ENCODE measurements around the gene CARMIL3.

The CARMIL3 gene

DNA sequence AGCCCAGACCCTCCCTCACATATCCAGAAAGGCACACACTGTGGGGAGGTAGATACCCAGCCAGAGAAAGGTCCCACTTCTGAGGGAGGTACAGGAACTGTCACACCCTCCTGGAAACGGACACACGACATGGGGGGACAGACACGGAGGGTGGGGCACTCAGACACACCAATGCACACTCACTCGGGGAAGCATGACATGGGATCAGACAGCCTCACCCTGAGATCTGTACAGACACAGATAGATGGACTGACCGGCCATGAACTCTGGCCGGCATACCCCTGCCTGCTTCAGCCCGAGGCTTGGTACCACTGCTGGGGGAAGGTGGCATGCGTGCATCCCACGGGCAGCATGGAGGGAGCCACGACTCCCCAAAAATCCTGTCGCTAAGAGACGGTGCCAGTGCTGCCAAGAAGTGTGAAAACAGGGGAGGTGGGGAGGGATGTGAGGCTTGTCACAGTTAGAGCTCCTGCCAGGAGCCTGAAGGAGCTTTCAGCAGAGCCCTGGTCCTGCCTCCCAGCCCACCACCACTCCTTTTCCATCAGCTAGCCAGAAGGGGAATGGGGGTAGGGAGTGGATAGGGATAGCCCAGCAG is 20.1 kb downstream of the CARMIL3 start:
- Histone ChIP-seq H3K36me3 (ENCODE audit: control insufficient read depth, insufficient read depth, low read length) (no peaks in the 10 kb centered on the region), H3K4me3 (ENCODE audit: low read depth, low read length) (no peak overlapping the region), H3K27ac (ENCODE audit: low read depth, low read length) (no peak overlapping the region), H3K9me3 (ENCODE audit: control insufficient read depth, insufficient read depth, low read length) (no peaks in the 10 kb centered on the region), H3K27me3 (ENCODE audit: control insufficient read depth, insufficient read depth, low read length) (no peaks in the 10 kb centered on the region), H3K9ac (ENCODE audit: low read depth, low read length) (no peak overlapping the region), H3K4me1 (ENCODE audit: control insufficient read depth, insufficient read depth, low read length) (no peaks in the 10 kb centered on the region)

DNA sequence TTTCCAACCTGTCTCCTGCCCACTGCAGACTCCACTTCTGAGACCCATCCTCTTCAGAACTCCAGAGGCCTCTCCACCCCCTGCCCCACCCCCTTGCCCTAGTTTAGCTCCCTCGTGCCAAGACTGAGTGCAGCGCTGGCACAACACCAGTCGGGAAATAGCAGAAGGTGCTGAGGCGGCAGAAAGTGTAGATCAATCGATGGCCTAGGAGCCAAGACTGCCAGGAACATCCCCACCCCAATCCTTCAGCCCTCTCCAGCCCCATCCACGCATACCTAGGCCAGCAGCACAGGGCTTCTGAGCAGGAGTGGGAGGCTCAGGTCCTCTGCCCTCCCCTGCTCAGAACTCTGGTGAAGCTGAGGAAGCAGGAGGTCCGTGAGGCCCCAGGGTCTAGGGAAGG is 20.6 kb downstream of the CARMIL3 start:
- no peak overlapping the region for H3K27ac ChIP-seq (ENCODE audit: low read depth, low read length)
- no peaks in the 10 kb centered on the region for H3K9me3 ChIP-seq (ENCODE audit: control insufficient read depth, insufficient read depth, low read length)
- H3K4me1 ChIP-seq (ENCODE audit: control insufficient read depth, insufficient read depth, low read length): no peaks in the 10 kb centered on the region
- no peaks in the 10 kb centered on the region for H3K36me3 ChIP-seq (ENCODE audit: control insufficient read depth, insufficient read depth, low read length)
- H3K4me3 ChIP-seq (ENCODE audit: low read depth, low read length): no peak overlapping the region
- no peaks in the 10 kb centered on the region for H3K27me3 ChIP-seq (ENCODE audit: control insufficient read depth, insufficient read depth, low read length)
- H3K9ac ChIP-seq (ENCODE audit: low read depth, low read length): no peak overlapping the region

DNA sequence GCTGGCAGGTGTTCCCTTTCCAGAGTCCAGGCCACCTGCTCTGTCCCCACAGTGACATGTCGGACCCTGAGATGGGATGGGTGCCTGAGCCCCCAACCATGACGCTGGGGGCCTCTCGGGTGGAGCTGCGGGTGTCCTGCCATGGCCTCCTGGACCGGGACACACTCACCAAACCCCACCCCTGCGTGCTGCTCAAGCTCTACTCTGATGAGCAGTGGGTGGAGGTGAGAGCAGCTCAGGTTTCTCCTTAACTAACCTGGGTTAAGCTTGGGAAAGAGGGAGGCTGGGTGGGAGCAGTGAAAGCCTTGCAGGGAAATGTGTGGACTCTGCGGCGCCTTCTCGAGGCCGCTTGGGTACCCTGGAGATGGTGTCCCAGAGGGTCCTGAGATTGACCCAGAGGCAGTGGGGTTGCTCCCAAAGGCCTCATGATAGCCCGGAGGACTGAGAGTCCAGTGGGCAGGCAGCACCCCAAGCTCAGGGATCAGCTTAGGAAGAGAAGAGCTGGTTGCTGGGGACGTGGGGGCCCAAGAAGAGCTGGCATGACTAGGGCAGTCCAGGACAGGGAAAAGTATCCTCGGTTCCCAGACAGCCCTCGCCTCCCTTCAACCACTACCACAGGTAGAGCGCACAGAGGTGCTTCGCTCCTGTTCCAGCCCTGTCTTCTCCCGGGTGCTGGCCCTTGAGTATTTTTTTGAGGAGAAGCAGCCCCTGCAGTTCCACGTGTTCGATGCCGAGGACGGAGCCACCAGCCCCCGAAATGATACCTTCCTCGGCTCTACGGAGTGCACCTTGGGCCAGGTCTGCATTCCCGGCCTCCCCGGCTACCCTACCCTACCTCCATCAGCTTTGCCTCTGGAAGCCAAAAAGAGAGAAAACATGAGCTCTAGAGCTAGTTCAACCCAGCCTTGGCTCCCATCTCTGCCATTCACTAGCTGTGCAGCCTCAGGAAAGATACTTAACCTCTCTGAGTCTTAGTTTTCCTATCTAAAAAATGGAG is 21.4 kb downstream of the CARMIL3 start:
- Histone ChIP-seq H3K9ac (ENCODE audit: low read depth, low read length) (no peak overlapping the region), H3K27me3 (ENCODE audit: control insufficient read depth, insufficient read depth, low read length) (no peaks in the 10 kb centered on the region), H3K9me3 (ENCODE audit: control insufficient read depth, insufficient read depth, low read length) (no peaks in the 10 kb centered on the region), H3K4me1 (ENCODE audit: control insufficient read depth, insufficient read depth, low read length) (no peaks in the 10 kb centered on the region), H3K36me3 (ENCODE audit: control insufficient read depth, insufficient read depth, low read length) (no peaks in the 10 kb centered on the region), H3K4me3 (ENCODE audit: low read depth, low read length) (no peak overlapping the region), H3K27ac (ENCODE audit: low read depth, low read length) (no peak overlapping the region)

DNA sequence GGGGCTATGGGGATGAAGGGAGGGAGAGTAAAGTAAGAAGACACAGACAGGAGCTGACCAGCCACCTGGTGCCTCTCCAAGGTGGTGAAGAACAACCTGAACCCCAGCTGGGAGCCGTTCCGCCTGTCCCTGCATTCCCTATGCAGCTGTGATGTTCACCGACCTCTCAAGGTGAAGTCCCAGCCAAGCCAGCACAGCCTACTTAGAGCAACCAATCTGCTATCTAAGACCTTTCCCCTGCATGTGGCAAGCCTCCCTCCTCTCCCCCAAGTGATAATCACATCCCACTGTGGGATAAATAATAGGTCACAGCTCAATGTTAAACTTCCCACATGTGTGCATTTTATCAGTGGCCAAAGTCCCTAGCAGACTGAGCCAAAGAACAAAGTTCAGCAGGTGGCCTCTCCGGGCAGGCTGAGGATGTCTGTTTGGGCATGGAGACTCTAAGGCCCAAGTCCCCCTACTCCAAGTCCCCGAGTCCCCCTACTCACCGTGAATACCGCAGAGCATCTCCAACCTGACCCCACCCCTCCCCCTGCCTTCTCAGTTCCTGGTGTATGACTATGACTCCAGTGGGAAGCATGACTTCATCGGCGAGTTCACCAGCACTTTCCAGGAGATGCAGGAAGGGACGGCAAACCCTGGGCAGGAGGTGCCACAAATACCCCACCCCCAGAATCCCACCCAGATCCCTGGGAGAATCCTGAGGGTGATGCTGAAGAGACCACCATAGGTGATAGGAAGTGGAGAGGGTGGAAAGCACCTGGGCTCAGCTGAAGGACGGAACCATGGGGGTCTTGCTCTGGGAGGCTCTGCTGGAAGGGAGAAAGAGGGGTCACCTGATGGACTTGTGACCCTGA is 23.0 kb downstream of the CARMIL3 start:
- H3K4me1 ChIP-seq (ENCODE audit: control insufficient read depth, insufficient read depth, low read length): peaks cover 7% of the 10 kb centered on the region
- H3K9ac ChIP-seq (ENCODE audit: low read depth, low read length): no peak overlapping the region
- H3K36me3 ChIP-seq (ENCODE audit: control insufficient read depth, insufficient read depth, low read length): no peaks in the 10 kb centered on the region
- no peaks in the 10 kb centered on the region for H3K9me3 ChIP-seq (ENCODE audit: control insufficient read depth, insufficient read depth, low read length)
- no peak overlapping the region for H3K27ac ChIP-seq (ENCODE audit: low read depth, low read length)
- H3K27me3 ChIP-seq (ENCODE audit: control insufficient read depth, insufficient read depth, low read length): no peaks in the 10 kb centered on the region
- H3K4me3 ChIP-seq (ENCODE audit: low read depth, low read length): no peak overlapping the region

DNA sequence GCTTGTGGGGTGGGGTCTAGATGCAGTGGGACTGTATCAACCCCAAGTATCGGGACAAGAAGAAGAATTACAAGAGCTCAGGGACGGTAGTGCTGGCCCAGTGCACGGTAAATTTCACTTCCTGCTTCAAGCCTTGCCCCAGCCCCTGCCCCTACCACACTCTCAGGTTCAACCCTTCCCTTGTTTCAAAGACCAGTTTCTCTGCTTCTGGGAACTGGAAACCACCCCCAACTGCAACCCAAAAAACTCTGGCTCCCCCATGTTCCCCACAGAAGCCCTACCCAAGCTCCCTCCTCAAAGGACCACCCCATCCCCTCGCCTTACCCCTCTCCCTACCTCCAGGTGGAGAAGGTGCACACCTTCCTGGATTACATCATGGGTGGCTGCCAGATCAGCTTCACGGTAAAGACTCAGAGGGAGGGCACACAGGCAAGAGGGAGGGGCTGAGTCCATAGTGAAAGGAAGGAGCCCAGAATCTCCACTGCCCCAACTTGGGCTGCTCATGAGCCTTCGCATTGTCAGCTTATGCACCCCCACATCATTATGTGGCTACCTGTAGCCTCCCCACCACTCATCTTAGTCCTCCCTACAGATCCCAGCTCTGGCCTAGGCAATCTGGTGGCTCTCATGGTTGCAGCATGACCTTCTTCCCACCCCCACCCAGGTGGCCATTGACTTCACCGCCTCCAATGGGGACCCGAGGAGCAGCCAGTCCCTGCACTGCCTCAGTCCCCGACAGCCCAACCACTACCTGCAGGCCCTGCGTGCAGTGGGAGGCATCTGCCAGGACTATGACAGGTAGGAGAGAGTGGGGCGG is 23.9 kb downstream of the CARMIL3 start:
- Histone ChIP-seq H3K27me3 (ENCODE audit: control insufficient read depth, insufficient read depth, low read length) (no peaks in the 10 kb centered on the region), H3K36me3 (ENCODE audit: control insufficient read depth, insufficient read depth, low read length) (no peaks in the 10 kb centered on the region), H3K4me3 (ENCODE audit: low read depth, low read length) (no peak overlapping the region)

DNA sequence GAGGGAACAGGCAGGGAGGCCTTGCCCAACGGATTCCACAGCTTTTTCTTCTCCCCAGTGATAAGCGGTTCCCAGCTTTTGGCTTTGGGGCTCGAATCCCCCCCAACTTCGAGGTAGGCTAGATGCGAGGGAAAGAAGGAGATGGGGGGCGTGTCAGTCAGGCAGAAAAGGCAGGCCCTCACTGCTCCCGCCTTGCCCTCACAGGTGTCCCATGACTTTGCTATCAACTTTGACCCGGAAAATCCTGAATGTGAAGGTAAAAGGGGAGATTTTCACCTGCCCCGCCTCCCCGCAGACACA is 24.4 kb downstream of the CARMIL3 start:
- Histone ChIP-seq H3K9me3 (ENCODE audit: control insufficient read depth, insufficient read depth, low read length) (no peaks in the 10 kb centered on the region), H3K27me3 (ENCODE audit: control insufficient read depth, insufficient read depth, low read length) (no peaks in the 10 kb centered on the region), H3K4me1 (ENCODE audit: control insufficient read depth, insufficient read depth, low read length) (peaks cover 18% of the 10 kb centered on the region), H3K9ac (ENCODE audit: low read depth, low read length) (no peak overlapping the region), H3K27ac (ENCODE audit: low read depth, low read length) (no peak overlapping the region), H3K4me3 (ENCODE audit: low read depth, low read length) (no peak overlapping the region), H3K36me3 (ENCODE audit: control insufficient read depth, insufficient read depth, low read length) (no peaks in the 10 kb centered on the region)

More for the DNA sequence above, 23.9 kb downstream of the CARMIL3 start:
- no peak overlapping the region for H3K9ac ChIP-seq (ENCODE audit: low read depth, low read length)
- no peak overlapping the region for H3K27ac ChIP-seq (ENCODE audit: low read depth, low read length)
- peaks cover 15% of the 10 kb centered on the region for H3K4me1 ChIP-seq (ENCODE audit: control insufficient read depth, insufficient read depth, low read length)
- no peaks in the 10 kb centered on the region for H3K9me3 ChIP-seq (ENCODE audit: control insufficient read depth, insufficient read depth, low read length)

DNA sequence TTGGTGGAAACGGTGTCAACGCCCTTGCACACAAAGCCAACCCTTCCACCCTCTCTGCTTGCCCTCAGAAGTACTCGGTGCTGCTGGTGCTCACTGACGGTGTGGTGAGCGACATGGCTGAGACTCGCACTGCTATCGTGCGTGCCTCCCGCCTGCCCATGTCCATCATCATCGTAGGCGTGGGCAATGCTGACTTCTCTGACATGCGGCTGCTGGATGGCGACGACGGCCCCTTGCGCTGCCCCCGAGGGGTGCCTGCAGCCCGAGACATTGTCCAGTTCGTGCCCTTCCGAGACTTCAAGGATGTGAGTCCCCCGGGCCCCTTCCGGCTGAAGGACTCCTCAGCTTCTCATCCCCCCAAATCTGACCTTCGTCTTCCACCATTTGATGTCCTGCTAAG is 25.3 kb downstream of the CARMIL3 start:
- Histone ChIP-seq H3K36me3 (ENCODE audit: control insufficient read depth, insufficient read depth, low read length) (no peaks in the 10 kb centered on the region), H3K9me3 (ENCODE audit: control insufficient read depth, insufficient read depth, low read length) (no peaks in the 10 kb centered on the region), H3K27ac (ENCODE audit: low read depth, low read length) (no peak overlapping the region), H3K4me1 (ENCODE audit: control insufficient read depth, insufficient read depth, low read length) (peaks cover 21% of the 10 kb centered on the region), H3K9ac (ENCODE audit: low read depth, low read length) (no peak overlapping the region), H3K27me3 (ENCODE audit: control insufficient read depth, insufficient read depth, low read length) (peaks cover 5% of the 10 kb centered on the region), H3K4me3 (ENCODE audit: low read depth, low read length) (no peak overlapping the region)

DNA sequence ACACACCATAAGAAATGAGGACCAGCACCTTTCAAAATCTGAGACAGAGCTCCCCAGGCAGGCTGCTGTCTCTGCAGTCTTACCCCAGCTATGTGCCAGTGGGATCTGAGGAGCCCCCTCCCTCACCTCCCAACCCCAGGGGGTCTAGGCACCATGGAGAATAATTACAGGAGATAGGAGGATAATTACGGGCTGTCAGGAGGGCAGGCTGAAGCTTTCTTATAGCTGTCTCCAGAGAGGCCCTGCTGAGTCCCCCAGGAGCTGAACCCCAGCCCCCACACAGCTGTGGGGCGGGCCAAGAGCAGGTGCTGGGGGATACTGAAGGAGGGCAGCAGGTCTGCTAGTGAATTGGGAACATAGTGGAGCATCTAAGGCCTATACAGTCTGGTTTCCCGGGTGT is 26.3 kb downstream of the CARMIL3 start:
- Histone ChIP-seq H3K27me3 (ENCODE audit: control insufficient read depth, insufficient read depth, low read length) (peaks cover 14% of the 10 kb centered on the region), H3K27ac (ENCODE audit: low read depth, low read length) (no peak overlapping the region), H3K4me1 (ENCODE audit: control insufficient read depth, insufficient read depth, low read length) (peaks cover 23% of the 10 kb centered on the region), H3K9ac (ENCODE audit: low read depth, low read length) (no peak overlapping the region), H3K9me3 (ENCODE audit: control insufficient read depth, insufficient read depth, low read length) (no peaks in the 10 kb centered on the region), H3K36me3 (ENCODE audit: control insufficient read depth, insufficient read depth, low read length) (no peaks in the 10 kb centered on the region), H3K4me3 (ENCODE audit: low read depth, low read length) (no peak overlapping the region)

DNA sequence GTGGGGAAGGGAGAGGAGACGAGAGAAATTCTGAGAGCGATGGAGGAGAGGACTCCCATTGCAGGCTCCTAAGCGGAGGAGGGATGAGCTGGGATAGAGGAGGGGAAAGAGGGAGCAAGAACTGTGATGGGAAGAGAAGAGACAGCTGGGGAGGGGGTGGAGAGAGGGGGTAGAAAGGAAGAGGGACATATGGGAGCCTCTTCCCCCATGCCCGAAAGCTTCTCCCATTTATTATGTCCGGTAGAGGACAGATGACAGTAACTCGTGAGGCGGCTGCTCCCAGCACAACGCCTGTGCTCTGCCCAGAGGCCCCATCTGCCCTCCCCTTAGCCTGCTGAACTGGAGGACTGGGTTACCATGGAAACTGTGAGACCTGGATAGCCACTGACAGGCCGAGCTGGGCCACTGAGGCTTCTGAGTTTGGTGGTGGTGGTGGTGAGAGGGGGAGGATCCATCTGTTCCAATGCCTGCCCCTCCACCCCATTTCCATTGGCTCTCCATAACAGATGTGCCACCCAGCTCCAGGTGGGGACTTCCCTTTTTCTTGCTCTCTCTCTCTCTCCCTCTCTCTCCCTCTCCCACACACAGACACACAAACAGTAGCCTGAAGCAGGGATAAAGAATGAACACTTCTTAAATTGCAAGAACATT is 27.8 kb downstream of the CARMIL3 start:
- Histone ChIP-seq H3K4me3 (ENCODE audit: low read depth, low read length) (no peak overlapping the region), H3K9ac (ENCODE audit: low read depth, low read length) (no peak overlapping the region), H3K4me1 (ENCODE audit: control insufficient read depth, insufficient read depth, low read length) (peaks cover 23% of the 10 kb centered on the region), H3K36me3 (ENCODE audit: control insufficient read depth, insufficient read depth, low read length) (no peaks in the 10 kb centered on the region), H3K27me3 (ENCODE audit: control insufficient read depth, insufficient read depth, low read length) (peaks cover 14% of the 10 kb centered on the region), H3K27ac (ENCODE audit: low read depth, low read length) (no peak overlapping the region), H3K9me3 (ENCODE audit: control insufficient read depth, insufficient read depth, low read length) (no peaks in the 10 kb centered on the region)

DNA sequence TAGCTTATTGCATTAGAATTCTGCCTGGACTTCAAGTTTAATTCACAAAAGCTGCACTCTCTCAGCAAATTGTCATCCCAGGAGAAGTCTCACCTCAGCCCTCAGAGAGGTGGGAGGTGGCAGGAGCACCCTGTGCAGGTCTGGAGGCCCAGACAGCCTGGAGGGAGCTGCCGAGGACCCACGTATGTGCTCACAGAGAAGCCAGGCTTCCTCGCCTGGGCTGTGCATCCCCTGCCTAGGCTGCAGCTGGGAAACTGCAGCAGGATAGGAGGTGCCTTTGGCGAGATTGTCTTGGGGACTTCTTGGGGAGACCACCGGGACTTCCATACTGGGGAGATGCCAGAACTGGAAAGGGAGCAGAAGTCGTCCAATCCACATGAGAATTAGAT is 28.3 kb downstream of the CARMIL3 start:
- Histone ChIP-seq H3K9ac (ENCODE audit: low read depth, low read length) (no peak overlapping the region), H3K4me3 (ENCODE audit: low read depth, low read length) (no peak overlapping the region), H3K27ac (ENCODE audit: low read depth, low read length) (no peak overlapping the region), H3K9me3 (ENCODE audit: control insufficient read depth, insufficient read depth, low read length) (no peaks in the 10 kb centered on the region), H3K4me1 (ENCODE audit: control insufficient read depth, insufficient read depth, low read length) (peaks cover 23% of the 10 kb centered on the region), H3K27me3 (ENCODE audit: control insufficient read depth, insufficient read depth, low read length) (peaks cover 14% of the 10 kb centered on the region), H3K36me3 (ENCODE audit: control insufficient read depth, insufficient read depth, low read length) (no peaks in the 10 kb centered on the region)

Measured in HUES48 (cell line).